GOT3 (cell line): ENCODE data around the gene ZNF552.

Source experiments
- DNase-seq: peaks from one replicate; lab custom pipeline; 2025; ENCODE audit warnings: mixed read lengths; lab: John Stamatoyannopoulos, UW

ZNF552 gene

DNA sequence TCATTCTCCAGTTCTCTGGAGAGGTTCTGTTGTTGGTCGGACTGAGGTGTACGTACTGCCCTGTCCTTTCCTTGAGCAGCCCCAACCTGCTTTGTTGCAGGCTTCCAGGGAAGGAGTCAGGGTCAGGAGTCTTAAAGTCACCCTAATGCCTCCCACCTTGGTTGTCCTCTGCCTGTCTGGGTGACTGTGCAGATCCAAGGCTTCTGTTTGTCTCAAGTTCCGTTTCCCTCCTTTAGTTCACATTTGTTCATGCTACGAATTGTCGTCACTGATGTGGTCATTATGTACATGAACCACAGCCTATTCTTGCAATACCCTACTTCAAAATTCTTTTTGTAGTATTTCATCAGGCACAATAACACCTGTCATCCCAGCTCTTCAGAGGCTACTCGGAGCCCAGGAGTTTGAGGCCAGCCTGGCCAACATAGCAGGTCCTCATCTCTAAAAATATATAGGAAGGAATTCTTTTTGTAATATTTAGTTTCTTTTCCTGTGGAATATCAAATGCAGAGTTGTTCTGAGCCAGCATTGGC is 37.9 kb downstream of the ZNF552 start:
- no peak for DNase-seq

- DNase-seq, result no peak
These were observed 41.2 kb downstream of the ZNF552 start for GRCh38 chr19:57773488-57773887.

DNA sequence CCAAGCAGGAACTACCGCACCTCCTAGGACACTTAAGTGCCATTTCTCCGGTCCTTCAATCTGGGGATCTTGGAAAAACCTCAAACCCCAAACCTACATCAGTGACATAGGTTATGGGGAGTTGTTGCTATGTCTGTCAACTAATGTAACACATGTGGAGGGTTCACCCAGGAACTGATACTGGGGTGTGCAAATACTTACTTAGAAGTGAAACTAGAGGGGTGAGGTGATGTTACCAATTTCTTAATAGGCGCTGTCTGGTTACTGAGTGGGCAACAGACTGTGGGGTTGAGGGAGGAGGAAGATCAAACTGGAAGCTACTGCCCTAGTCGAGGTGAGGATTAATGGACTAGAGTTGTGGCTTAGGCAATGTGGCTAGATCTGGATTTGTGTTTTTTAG is 43.3 kb downstream of the ZNF552 start:
- no peak for DNase-seq

DNA sequence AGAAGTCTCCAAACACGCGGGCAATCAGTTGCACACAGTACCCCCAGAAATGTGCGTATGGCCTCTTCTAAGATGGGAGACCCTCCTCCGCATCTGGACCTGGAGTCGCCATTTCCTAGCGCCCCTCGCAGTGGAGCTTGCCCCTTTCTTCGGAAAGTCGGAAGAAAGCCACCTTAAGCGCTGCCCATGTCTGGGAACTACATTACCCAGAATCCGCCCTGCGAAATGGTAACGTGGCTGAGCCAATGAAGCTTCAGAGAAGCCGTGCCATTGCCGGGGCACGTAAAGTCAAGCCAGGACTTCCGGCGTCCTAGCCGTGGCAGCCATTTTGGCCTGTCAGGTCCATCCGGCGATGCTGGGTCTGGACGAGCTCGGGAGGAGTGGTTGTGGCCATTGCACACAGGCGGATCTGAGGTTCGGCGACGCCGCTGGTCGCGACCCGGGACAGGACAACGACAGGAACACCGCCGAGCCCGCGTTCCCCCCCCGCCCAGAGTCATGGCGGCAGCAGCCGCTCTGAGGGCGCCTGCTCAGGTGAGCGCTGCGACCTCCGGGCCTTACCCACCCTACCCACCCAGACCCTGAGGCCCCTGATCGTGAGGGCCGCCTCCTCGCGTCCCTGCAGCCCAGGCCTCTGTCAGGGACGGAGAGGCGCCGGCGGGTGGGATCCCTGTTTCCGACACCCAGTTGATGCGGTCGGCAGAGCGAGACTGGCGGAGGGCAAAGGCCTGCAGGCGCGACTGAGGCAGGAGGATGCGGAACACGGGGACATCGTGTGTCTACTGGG is 45.2 kb downstream of the ZNF552 start, which contains the start of gene ZNF586:
ZNF586 (plus strand) TSS at position 332 of the 787 bp plus-strand sequence; CDS start at position 499, 167 bp downstream.
- DNase-seq, result peak; percentile 47

GRCh38 chr19:57759096-57759495 is 55.6 kb downstream of the ZNF552 start:
- DNase-seq, result no peak

DNA sequence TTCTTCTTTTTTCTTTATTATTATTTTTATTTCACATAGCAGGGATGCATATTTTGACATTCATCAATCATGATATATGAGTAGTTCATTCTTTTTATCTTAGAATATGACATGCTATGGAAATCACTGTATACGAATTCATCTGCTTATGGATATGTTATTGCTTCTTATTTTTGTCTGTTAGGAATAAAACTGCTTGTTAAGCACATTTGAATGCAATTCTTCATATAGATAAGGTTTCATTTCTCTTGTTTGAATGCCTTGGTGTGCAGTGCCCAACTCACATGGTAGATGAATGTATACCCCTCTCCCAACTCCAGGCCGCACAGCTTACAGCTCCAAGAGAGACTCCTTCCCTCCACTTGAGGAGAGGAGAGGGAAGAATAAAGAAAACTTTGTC is 56.8 kb downstream of the ZNF552 start:
- DNase-seq, result no peak
